ENCODE measurements around the gene ASTN2. TPM values are rescaled to one million over a fixed set of nuclear protein-coding genes. Genes with fewer than 3 reads are reported as not detected.

ASTN2 gene
- total and polyA plus RNA-seq, 2 experiments from 2014 or later: 7.0 to 24.6 TPM

DNA sequence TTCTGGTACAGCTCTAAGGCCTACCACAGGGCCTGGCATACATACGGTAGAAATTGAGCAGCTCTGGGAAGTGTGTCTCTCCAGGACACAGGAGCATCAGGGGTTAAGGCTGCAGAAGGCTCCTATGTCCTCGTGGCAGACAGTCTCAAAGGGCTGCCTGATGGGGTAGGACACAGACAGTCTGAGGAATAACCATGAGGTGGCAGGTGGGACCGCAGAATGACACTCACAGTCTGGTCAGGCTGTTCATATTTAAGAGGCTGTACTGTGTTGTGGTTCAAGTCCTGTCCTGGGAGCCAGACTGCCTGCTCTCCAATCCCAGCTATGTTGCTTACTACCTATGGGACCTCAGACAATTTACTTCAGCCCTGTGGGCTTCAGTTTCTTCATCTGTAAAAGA, 510.7 kb downstream of the ASTN2 start:
- H2AFZ ChIP-seq: no peak overlapping the region
- Mint-ChIP-seq H3K27me3 (ENCODE audit: insufficient read depth, low read depth, poor library complexity) (peaks cover 3% of the 10 kb centered on the region), H3K27ac (no peak overlapping the region), H3K9me3 (peaks cover 10% of the 10 kb centered on the region; the same call in 2 of the 3 replicates), H3K36me3 (ENCODE audit: low read depth) (peaks cover 5% of the 10 kb centered on the region; the same call in 1 of the 3 replicates), H3K4me1 (peaks cover 24% of the 10 kb centered on the region), H3K4me3 (no peak overlapping the region)
- H3K36me3 ChIP-seq (ENCODE audit: insufficient read depth): no peaks in the 10 kb centered on the region
- ATAC-seq: no peak
- no peak overlapping the region for H3K27ac ChIP-seq (ENCODE audit: low read depth)
- TF ChIP-seq POLR2AphosphoS5 (IDR thresholded peaks at IDR 0.05; ENCODE audit: low read depth) (no peak), ZNF331 (CRISPR knock-in tag; IDR thresholded peaks at IDR 0.05; ENCODE audit: low read depth) (no peak), EZH2phosphoT487 (IDR thresholded peaks at IDR 0.05; ENCODE audit: unreplicated experiment) (no peak), EZH2 (IDR thresholded peaks at IDR 0.05; ENCODE audit: low read depth, unreplicated experiment) (no peak), STAT1 (IDR thresholded peaks at IDR 0.05; ENCODE audit: unreplicated experiment) (no peak), ZNF114 (CRISPR knock-in tag; IDR thresholded peaks at IDR 0.05) (no peak), JUNB (IDR thresholded peaks at IDR 0.05; ENCODE audit: unreplicated experiment) (no peak), NANOG (IDR thresholded peaks at IDR 0.05; ENCODE audit: borderline replicate concordance) (no peak), CREB1 (CRISPR knock-in tag; IDR thresholded peaks at IDR 0.05; ENCODE audit: low read depth) (no peak)
- TF ChIP-seq, protein P1, sequence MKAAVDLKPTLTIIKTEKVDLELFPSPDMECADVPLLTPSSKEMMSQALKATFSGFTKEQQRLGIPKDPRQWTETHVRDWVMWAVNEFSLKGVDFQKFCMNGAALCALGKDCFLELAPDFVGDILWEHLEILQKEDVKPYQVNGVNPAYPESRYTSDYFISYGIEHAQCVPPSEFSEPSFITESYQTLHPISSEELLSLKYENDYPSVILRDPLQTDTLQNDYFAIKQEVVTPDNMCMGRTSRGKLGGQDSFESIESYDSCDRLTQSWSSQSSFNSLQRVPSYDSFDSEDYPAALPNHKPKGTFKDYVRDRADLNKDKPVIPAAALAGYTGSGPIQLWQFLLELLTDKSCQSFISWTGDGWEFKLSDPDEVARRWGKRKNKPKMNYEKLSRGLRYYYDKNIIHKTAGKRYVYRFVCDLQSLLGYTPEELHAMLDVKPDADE (IDR thresholded peaks at IDR 0.05): no peak
- TF ChIP-seq, protein P2, sequence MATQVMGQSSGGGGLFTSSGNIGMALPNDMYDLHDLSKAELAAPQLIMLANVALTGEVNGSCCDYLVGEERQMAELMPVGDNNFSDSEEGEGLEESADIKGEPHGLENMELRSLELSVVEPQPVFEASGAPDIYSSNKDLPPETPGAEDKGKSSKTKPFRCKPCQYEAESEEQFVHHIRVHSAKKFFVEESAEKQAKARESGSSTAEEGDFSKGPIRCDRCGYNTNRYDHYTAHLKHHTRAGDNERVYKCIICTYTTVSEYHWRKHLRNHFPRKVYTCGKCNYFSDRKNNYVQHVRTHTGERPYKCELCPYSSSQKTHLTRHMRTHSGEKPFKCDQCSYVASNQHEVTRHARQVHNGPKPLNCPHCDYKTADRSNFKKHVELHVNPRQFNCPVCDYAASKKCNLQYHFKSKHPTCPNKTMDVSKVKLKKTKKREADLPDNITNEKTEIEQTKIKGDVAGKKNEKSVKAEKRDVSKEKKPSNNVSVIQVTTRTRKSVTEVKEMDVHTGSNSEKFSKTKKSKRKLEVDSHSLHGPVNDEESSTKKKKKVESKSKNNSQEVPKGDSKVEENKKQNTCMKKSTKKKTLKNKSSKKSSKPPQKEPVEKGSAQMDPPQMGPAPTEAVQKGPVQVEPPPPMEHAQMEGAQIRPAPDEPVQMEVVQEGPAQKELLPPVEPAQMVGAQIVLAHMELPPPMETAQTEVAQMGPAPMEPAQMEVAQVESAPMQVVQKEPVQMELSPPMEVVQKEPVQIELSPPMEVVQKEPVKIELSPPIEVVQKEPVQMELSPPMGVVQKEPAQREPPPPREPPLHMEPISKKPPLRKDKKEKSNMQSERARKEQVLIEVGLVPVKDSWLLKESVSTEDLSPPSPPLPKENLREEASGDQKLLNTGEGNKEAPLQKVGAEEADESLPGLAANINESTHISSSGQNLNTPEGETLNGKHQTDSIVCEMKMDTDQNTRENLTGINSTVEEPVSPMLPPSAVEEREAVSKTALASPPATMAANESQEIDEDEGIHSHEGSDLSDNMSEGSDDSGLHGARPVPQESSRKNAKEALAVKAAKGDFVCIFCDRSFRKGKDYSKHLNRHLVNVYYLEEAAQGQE (IDR thresholded peaks at IDR 0.05; ENCODE audit: unreplicated experiment): no peak
- TF ChIP-seq, protein P3, sequence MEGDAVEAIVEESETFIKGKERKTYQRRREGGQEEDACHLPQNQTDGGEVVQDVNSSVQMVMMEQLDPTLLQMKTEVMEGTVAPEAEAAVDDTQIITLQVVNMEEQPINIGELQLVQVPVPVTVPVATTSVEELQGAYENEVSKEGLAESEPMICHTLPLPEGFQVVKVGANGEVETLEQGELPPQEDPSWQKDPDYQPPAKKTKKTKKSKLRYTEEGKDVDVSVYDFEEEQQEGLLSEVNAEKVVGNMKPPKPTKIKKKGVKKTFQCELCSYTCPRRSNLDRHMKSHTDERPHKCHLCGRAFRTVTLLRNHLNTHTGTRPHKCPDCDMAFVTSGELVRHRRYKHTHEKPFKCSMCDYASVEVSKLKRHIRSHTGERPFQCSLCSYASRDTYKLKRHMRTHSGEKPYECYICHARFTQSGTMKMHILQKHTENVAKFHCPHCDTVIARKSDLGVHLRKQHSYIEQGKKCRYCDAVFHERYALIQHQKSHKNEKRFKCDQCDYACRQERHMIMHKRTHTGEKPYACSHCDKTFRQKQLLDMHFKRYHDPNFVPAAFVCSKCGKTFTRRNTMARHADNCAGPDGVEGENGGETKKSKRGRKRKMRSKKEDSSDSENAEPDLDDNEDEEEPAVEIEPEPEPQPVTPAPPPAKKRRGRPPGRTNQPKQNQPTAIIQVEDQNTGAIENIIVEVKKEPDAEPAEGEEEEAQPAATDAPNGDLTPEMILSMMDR (conservative IDR thresholded peaks at IDR 0.05; ENCODE audit: low read depth in 2 of 2): no peak
- TF ChIP-seq, protein P4, sequence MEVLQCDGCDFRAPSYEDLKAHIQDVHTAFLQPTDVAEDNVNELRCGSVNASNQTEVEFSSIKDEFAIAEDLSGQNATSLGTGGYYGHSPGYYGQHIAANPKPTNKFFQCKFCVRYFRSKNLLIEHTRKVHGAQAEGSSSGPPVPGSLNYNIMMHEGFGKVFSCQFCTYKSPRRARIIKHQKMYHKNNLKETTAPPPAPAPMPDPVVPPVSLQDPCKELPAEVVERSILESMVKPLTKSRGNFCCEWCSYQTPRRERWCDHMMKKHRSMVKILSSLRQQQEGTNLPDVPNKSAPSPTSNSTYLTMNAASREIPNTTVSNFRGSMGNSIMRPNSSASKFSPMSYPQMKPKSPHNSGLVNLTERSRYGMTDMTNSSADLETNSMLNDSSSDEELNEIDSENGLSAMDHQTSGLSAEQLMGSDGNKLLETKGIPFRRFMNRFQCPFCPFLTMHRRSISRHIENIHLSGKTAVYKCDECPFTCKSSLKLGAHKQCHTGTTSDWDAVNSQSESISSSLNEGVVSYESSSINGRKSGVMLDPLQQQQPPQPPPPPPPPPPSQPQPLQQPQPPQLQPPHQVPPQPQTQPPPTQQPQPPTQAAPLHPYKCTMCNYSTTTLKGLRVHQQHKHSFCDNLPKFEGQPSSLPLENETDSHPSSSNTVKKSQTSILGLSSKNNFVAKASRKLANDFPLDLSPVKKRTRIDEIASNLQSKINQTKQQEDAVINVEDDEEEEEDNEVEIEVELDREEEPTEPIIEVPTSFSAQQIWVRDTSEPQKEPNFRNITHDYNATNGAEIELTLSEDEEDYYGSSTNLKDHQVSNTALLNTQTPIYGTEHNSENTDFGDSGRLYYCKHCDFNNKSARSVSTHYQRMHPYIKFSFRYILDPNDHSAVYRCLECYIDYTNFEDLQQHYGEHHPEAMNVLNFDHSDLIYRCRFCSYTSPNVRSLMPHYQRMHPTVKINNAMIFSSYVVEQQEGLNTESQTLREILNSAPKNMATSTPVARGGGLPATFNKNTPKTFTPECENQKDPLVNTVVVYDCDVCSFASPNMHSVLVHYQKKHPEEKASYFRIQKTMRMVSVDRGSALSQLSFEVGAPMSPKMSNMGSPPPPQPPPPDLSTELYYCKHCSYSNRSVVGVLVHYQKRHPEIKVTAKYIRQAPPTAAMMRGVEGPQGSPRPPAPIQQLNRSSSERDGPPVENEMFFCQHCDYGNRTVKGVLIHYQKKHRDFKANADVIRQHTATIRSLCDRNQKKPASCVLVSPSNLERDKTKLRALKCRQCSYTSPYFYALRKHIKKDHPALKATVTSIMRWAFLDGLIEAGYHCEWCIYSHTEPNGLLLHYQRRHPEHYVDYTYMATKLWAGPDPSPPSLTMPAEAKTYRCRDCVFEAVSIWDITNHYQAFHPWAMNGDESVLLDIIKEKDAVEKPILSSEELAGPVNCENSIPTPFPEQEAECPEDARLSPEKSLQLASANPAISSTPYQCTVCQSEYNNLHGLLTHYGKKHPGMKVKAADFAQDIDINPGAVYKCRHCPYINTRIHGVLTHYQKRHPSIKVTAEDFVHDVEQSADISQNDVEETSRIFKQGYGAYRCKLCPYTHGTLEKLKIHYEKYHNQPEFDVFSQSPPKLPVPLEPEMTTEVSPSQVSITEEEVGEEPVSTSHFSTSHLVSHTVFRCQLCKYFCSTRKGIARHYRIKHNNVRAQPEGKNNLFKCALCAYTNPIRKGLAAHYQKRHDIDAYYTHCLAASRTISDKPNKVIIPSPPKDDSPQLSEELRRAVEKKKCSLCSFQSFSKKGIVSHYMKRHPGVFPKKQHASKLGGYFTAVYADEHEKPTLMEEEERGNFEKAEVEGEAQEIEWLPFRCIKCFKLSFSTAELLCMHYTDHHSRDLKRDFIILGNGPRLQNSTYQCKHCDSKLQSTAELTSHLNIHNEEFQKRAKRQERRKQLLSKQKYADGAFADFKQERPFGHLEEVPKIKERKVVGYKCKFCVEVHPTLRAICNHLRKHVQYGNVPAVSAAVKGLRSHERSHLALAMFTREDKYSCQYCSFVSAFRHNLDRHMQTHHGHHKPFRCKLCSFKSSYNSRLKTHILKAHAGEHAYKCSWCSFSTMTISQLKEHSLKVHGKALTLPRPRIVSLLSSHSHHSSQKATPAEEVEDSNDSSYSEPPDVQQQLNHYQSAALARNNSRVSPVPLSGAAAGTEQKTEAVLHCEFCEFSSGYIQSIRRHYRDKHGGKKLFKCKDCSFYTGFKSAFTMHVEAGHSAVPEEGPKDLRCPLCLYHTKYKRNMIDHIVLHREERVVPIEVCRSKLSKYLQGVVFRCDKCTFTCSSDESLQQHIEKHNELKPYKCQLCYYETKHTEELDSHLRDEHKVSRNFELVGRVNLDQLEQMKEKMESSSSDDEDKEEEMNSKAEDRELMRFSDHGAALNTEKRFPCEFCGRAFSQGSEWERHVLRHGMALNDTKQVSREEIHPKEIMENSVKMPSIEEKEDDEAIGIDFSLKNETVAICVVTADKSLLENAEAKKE (CRISPR knock-in tag; IDR thresholded peaks at IDR 0.05): no peak
- H3K9me2 ChIP-seq (ENCODE audit: insufficient read depth): no peaks in the 10 kb centered on the region
- H3K4me2 ChIP-seq: no peak overlapping the region
- no peaks in the 10 kb centered on the region for H3K27me3 ChIP-seq (ENCODE audit: insufficient read depth)
- DNase-seq (ENCODE audit: low spot score): no peak
- H3F3A ChIP-seq (replicated peaks; ENCODE audit: low read depth): no peaks in the 10 kb centered on the region
- H3K4me3 ChIP-seq: no peak overlapping the region
- H4K20me1 ChIP-seq (replicated peaks; ENCODE audit: insufficient read depth): no peaks in the 10 kb centered on the region
- no peaks in the 10 kb centered on the region for H3K79me2 ChIP-seq (replicated peaks; ENCODE audit: insufficient read depth)
- H3K4me1 ChIP-seq (ENCODE audit: insufficient read depth): peaks cover 10% of the 10 kb centered on the region

All from GM23338 (cell line).